ENCODE measurements around the gene ADCK1.

DNA sequence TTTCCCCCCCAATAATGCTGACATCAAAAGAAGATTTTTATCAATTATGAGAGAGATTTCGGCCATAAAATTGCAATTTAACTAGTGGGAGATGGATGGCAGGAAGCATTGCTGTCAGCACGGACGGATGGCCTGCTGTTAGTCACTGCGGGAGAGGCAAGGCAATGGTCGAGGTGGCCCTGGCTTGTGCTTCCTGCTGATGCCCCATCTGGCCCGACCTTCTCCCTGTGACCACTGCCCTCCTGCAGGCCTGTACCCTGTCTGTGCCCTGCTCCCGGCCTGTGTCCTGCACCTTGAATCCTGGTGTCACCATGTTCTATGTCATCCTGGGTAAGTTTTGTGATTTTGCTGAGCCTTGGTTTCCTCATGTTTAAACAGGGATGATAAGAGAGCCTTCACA lies 67.6 kb downstream of the ADCK1 start:
- TF ChIP-seq CTCF (IDR thresholded peaks at IDR 0.05) (no peak), EZH2 (IDR thresholded peaks at IDR 0.05; ENCODE audit: borderline replicate concordance, insufficient read depth, low read depth, low read length, poor library complexity, severe bottlenecking) (no peak)

Measured in B cell (primary cell).